ENCODE results near the gene ST6GAL2.

Gene ST6GAL2

DNA sequence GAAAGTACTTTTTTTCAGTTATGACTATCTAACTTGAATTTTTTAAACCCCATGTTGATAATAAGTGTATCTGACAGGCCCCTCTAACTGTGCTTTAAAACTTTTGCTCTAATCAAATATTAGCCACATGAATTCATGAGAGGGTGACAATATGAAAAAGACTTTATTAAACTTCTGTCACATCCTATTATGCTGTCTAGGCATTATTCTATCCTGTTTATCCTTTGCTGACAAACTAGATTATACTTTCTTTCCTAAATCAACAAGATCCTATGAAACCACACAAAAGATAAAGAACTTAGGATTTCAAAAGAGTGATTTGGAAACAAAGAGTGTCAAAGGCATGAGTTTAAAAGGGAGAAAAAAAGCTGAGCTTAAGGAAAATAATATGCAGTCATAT lies 57.8 kb downstream of the ST6GAL2 start:
- no peak for DNase-seq (ENCODE audit: low spot score)

- no peak for DNase-seq (ENCODE audit: low spot score)
Measured at GRCh38 chr2:106827158-106827557, 58.8 kb downstream of the ST6GAL2 start.

- DNase-seq (ENCODE audit: low spot score): no peak
Measured at GRCh38 chr2:106825161-106825560, 60.8 kb downstream of the ST6GAL2 start.

DNA sequence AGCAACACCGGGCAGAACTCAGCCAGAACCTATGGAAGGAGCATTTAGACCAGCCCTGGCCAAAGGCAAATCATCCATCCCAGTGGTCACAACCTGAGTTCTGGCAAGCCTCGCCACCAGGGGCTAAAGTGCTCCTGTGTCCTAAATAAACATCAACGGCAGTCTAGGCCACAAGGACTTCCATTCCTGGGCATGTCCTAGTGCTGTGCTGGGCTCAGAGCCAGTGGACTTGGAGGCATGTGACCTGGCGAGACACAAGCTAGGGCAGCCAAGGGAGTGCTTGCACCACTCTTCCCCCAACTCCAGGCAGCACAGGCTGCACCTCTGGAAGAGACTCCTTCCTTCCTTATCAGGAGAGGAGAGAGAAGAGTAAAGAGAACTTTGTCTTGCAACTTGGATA lies 69.0 kb downstream of the ST6GAL2 start:
- DNase-seq (ENCODE audit: low spot score): no peak

DNA sequence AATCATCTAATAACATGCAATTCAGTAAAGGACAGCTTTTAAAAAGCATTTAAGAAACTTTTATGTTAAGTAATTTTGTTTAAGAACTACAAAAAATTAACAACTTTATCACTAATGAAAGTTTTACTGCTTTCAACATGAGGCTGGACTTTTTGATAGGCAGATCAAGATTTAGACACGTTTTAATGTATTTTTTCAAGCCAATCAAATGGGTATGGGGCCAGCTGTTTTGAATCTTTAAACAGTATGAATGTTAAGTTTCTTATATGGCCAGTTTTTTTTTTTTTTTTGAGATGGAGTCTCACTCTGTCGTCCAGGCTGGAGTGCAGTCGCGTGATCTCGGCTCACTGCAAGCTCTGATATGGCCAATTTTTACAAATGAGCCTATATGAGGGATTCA lies 73.1 kb downstream of the ST6GAL2 start:
- no peak for DNase-seq (ENCODE audit: low spot score)

DNA sequence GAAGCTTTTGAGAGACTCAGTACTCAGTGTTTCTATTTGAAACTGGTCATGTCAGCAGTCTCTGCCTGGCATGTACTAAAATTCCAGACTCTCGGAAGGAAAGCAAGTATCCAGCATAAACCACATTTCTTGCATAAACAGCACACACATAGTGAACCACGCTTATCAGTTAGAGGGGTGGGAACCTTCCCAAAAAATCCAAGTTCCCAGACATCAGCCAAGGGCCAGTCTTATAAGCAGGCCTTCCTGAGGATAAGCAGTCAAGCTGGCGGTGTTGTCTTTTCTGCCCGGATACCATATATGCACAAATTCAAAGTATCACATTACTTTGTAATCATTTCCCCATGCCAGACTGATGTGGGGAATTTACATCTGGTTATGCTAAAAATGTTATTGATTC lies 73.6 kb downstream of the ST6GAL2 start:
- DNase-seq (ENCODE audit: low spot score): no peak

DNA sequence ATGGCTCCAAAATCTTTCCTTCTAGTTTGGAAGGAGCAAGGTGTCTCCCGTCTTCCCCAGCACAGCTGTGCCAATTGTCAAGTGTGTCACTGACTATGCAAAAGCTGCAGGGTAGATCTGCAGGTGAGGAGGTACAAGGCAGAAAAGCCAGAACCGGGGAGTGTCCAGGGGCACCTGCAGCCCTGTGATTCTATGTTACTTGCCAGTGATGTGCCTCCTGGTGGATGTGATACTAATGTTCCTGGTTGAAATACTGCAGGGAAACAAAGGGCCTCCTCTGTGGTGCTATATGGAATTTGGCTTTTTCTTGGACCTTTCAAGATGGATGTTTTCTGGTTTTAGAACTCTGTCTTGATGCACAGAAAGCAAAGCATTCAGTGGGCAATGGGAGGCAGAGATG lies 80.3 kb downstream of the ST6GAL2 start:
- DNase-seq (ENCODE audit: low spot score): no peak

- DNase-seq (ENCODE audit: low spot score): no peak
Measured at GRCh38 chr2:106804161-106804560, 81.8 kb downstream of the ST6GAL2 start.

DNA sequence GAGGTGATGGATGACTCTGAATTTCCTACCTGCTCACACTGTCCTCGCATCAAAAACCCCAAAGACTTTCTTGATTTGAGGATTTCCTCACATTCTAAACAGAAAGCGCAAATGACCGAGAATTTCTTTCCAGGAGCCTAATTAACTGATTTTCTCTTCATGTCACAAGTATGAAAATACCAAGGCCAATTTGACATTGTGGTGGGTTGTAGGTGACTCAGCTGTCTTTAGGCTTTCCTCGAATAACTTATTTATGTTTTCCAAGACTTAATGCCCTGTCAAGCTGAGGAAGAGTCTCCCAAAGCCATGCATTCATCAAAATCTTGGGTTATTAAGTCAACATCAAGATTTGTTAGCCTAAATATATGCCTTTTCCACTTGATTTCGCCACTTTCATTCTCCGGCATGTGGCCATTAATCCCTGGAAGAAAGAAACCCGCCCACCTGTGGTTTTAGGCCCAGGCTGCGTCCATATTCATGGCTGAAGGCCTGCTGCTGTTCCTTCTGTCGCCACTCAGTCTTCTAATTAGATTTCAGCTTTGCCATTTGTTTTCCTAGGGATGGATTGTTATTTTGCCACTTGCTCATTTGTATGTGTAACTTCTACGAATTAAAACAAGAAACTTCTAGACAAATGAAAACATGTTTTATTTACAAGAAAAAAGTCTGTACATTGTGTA lies 84.9 kb downstream of the ST6GAL2 start:
- no peak for DNase-seq (ENCODE audit: low spot score)

GRCh38 chr2:106800180-106800579 lies 85.8 kb downstream of the ST6GAL2 start:
- no peak for DNase-seq (ENCODE audit: low spot score)

DNA sequence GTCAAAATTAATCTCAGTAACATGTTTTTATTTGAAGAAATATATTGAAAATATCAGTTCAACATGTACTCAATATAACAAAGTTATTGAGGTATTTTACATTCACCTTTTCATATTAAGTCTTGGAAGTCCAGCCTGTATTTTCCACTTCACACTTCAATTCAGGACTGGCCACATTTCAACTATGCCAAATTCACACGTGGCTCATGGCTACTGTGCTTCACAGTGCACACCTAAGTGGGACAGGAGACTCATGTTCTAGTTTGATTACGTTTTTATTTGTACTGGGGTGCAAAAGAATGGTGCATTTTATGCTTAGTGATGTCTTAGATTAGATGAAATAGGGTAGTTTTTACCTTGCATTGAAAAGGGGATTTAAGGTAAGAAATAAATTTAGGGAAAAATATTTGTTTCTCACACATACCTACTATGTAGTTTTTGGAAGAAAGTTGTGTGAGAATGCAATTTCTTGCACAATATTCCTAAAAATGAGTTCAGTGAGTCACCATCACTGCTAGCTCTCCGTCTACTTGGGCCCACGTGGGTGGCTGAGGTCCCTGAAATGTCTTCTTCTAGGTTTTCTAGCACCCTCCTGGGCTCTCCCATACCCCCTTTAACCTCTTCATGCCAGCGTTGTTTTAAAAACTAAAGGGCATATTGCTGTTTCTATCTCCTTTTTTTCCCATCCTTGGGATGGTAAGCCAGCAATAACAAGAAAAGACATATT lies 87.0 kb downstream of the ST6GAL2 start:
- DNase-seq (ENCODE audit: low spot score): no peak

DNA sequence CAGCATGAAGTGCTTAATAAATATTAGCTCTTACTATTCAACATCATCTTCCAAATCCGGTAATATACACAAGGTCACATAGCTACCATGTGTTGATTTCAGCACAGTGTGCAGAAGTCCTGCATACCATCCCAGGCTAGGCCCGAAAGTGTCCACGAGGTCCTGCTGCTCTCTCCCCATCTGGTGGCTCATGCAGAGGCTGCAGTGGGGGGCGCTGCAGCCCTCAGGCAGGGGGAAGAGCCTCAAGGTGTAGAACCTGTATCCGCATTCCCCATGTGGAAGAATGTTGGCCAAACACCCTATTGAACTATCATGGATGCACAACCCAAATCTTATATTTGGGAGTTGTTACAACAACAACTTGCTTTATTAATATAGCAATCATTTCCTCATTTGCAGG lies 88.5 kb downstream of the ST6GAL2 start:
- DNase-seq (ENCODE audit: low spot score): no peak

DNA sequence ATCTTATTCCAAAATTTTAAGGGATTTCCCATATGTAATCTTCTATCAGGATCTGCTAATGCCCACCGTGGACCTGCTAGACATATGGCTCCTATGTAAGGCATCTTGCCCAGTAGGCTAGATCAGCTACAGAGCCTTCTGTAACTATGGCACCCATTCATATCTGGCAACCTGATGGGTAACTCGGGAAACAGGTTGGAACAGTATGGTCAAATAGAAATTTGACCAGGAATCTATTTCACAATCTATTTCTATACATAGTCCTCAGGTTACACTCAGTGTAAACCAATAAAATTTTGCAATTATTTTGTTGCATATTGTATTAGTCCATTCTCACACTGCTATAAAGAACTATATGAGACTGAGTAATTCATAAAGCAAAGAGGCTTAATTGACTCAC lies 93.3 kb downstream of the ST6GAL2 start:
- no peak for DNase-seq (ENCODE audit: low spot score)

GRCh38 chr2:106789185-106789584 lies 96.8 kb downstream of the ST6GAL2 start:
- DNase-seq (ENCODE audit: low spot score): no peak

- DNase-seq (ENCODE audit: low spot score): no peak
Measured at GRCh38 chr2:106782681-106783080, 103.3 kb downstream of the ST6GAL2 start.

- DNase-seq (ENCODE audit: low spot score): no peak
Measured at GRCh38 chr2:106781196-106781595, 104.8 kb downstream of the ST6GAL2 start.

- DNase-seq (ENCODE audit: low spot score): no peak
Measured at GRCh38 chr2:106771811-106772210, 114.2 kb downstream of the ST6GAL2 start.

DNA sequence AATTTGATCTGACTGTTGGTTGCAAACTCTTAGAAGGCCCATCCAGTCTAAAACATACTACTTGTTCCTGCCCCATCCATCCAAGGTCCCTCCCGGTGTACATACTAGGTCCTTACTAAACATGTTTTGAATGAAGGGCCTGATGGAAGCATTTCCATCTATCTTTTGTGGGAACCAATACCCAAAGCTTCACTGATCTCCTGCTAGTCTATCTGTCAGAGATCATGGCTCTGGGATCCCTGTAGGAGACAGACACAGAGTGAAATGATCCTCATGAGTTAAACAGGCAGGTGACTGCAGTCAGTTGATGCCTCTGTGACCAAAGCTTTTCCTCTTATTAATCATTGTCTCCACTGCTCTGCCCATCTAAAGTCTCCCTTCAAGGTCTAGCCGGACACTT lies 115.0 kb downstream of the ST6GAL2 start:
- no peak for DNase-seq (ENCODE audit: low spot score)

GRCh38 chr2:106764614-106765013 lies 121.4 kb downstream of the ST6GAL2 start:
- no peak for DNase-seq (ENCODE audit: low spot score)

DNA sequence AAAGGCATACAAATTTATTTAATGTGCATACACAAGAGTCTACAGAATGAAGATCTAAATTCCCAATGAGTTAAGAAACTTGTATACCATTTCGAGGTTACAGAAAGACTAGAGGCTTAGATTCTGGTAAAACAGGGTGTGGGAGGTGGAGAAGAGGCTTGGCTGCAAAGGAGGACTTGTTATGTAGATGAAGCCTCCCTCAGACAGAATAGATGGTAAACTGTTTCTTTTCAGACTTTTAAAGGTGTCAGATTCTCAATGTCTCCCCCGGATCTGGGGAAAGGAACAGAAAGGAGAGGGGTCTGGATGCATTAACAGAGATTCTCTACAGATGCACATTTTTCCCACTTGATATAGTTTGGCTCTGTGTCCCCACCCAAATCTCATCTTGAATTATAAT lies 126.0 kb downstream of the ST6GAL2 start:
- DNase-seq (ENCODE audit: low spot score): no peak

DNA sequence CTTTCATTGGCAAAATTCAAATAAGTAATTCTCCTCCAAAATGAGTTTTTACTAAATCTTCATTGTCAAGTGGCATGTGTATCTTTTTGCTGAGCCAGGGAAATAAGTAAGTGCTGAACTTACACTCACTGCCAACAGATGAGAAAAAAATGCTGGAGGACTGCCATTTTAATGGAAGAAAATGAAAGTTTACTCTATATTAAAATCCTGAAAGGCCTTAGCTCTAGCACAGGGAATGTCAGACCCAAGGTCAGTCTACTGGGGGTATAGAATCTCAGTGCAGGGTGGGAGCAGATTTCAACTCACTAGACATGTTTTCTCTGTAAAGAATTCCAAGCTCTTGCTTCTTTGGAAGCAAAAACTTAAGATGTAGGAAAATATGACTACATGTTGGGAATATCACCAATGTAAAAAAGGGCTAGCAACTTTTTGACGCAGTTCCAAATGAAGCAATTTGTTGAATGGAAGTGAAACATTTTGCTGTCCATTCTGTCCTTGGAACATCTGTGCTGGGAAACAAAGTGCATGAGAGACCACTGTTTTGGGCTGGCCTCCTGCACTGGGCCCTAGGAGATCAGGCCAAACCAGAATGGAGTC lies 127.0 kb downstream of the ST6GAL2 start:
- no peak for DNase-seq (ENCODE audit: low spot score)
